ENCODE measurements around the gene SFXN4.
"Not testable (repeated sequence)": the region's sequence is repeated elsewhere in the genome, so short reads cannot be mapped to it uniquely, and the experiment has no call there.

Gene SFXN4

GRCh38 chr10:119149157-119149556, 16.4 kb downstream of the SFXN4 start:
- no peak overlapping the region for H3K9ac ChIP-seq (ENCODE audit: low read depth in 1 of 2, low read length in 2 of 2)
- no peaks in the 10 kb centered on the region for H3K4me1 ChIP-seq (ENCODE audit: control insufficient read depth in 2 of 2, insufficient read depth in 2 of 2, low read length in 2 of 2)
- H3K27ac ChIP-seq (ENCODE audit: low read depth in 2 of 2, low read length in 2 of 2) = no peak overlapping the region
- H3K9me3 ChIP-seq (ENCODE audit: control insufficient read depth in 2 of 2, low read length in 2 of 2) = no peaks in the 10 kb centered on the region
- peaks cover 36 to 37% of the 10 kb centered on the region in 2 donors for H3K36me3 ChIP-seq (ENCODE audit: control insufficient read depth in 2 of 2, insufficient read depth in 2 of 2, low read length in 2 of 2)
- no peak overlapping the region for H3K4me3 ChIP-seq (ENCODE audit: low read length in 2 of 2)
- no peaks in the 10 kb centered on the region for H3K27me3 ChIP-seq (ENCODE audit: control insufficient read depth in 2 of 2, insufficient read depth in 2 of 2, low read length in 2 of 2)

- H3K4me3 ChIP-seq (ENCODE audit: low read length in 2 of 2) = no peak overlapping the region
- no peaks in the 10 kb centered on the region for H3K4me1 ChIP-seq (ENCODE audit: control insufficient read depth in 2 of 2, insufficient read depth in 2 of 2, low read length in 2 of 2)
- no peak overlapping the region for H3K27ac ChIP-seq (ENCODE audit: low read depth in 2 of 2, low read length in 2 of 2)
- H3K9ac ChIP-seq (ENCODE audit: low read depth in 1 of 2, low read length in 2 of 2) = no peak overlapping the region
- no peaks in the 10 kb centered on the region for H3K9me3 ChIP-seq (ENCODE audit: control insufficient read depth in 2 of 2, low read length in 2 of 2)
- peaks cover 20 to 26% of the 10 kb centered on the region in 2 donors for H3K36me3 ChIP-seq (ENCODE audit: control insufficient read depth in 2 of 2, insufficient read depth in 2 of 2, low read length in 2 of 2)
- H3K27me3 ChIP-seq (ENCODE audit: control insufficient read depth in 2 of 2, insufficient read depth in 2 of 2, low read length in 2 of 2) = no peaks in the 10 kb centered on the region
Measured at GRCh38 chr10:119143657-119144056, 21.9 kb downstream of the SFXN4 start.

- Histone ChIP-seq H3K4me1 (ENCODE audit: control insufficient read depth in 2 of 2, insufficient read depth in 2 of 2, low read length in 2 of 2) (no peaks in the 10 kb centered on the region), H3K9ac (ENCODE audit: low read depth in 1 of 2, low read length in 2 of 2) (no peak overlapping the region), H3K27me3 (ENCODE audit: control insufficient read depth in 2 of 2, insufficient read depth in 2 of 2, low read length in 2 of 2) (no peaks in the 10 kb centered on the region), H3K27ac (ENCODE audit: low read depth in 2 of 2, low read length in 2 of 2) (no peak overlapping the region), H3K4me3 (ENCODE audit: low read length in 2 of 2) (no peak overlapping the region), H3K36me3 (ENCODE audit: control insufficient read depth in 2 of 2, insufficient read depth in 2 of 2, low read length in 2 of 2) (peaks cover 10 to 16% of the 10 kb centered on the region in 2 donors), H3K9me3 (ENCODE audit: control insufficient read depth in 2 of 2, low read length in 2 of 2) (no peaks in the 10 kb centered on the region)
Measured at GRCh38 chr10:119140603-119141245, 24.8 kb downstream of the SFXN4 start.

- H3K27me3 ChIP-seq (ENCODE audit: control insufficient read depth in 2 of 2, insufficient read depth in 2 of 2, low read length in 2 of 2) = no peaks in the 10 kb centered on the region
- H3K4me1 ChIP-seq (ENCODE audit: control insufficient read depth in 2 of 2, insufficient read depth in 2 of 2, low read length in 2 of 2) = no peaks in the 10 kb centered on the region
- no peak overlapping the region for H3K4me3 ChIP-seq (ENCODE audit: low read length in 2 of 2)
- no peaks in the 10 kb centered on the region for H3K9me3 ChIP-seq (ENCODE audit: control insufficient read depth in 2 of 2, low read length in 2 of 2)
- peaks cover 10 to 16% of the 10 kb centered on the region in 2 donors for H3K36me3 ChIP-seq (ENCODE audit: control insufficient read depth in 2 of 2, insufficient read depth in 2 of 2, low read length in 2 of 2)
- H3K27ac ChIP-seq (ENCODE audit: low read depth in 2 of 2, low read length in 2 of 2) = no peak overlapping the region
- no peak overlapping the region for H3K9ac ChIP-seq (ENCODE audit: low read depth in 1 of 2, low read length in 2 of 2)
Measured at GRCh38 chr10:119139464-119140067, 25.9 kb downstream of the SFXN4 start.

- Histone ChIP-seq H3K9me3 (ENCODE audit: control insufficient read depth in 2 of 2, low read length in 2 of 2) (no peaks in the 10 kb centered on the region), H3K27me3 (ENCODE audit: control insufficient read depth in 2 of 2, insufficient read depth in 2 of 2, low read length in 2 of 2) (no peaks in the 10 kb centered on the region), H3K4me3 (ENCODE audit: low read length in 2 of 2) (no peak overlapping the region), H3K27ac (ENCODE audit: low read depth in 2 of 2, low read length in 2 of 2) (no peak overlapping the region), H3K4me1 (ENCODE audit: control insufficient read depth in 2 of 2, insufficient read depth in 2 of 2, low read length in 2 of 2) (no peaks in the 10 kb centered on the region), H3K9ac (ENCODE audit: low read depth in 1 of 2, low read length in 2 of 2) (no peak overlapping the region), H3K36me3 (ENCODE audit: control insufficient read depth in 2 of 2, insufficient read depth in 2 of 2, low read length in 2 of 2) (peaks cover 11 to 16% of the 10 kb centered on the region in 2 donors)
Measured at GRCh38 chr10:119138346-119139306, 26.9 kb downstream of the SFXN4 start.

- H3K36me3 ChIP-seq (ENCODE audit: control insufficient read depth in 2 of 2, insufficient read depth in 2 of 2, low read length in 2 of 2) = peaks cover 13 to 20% of the 10 kb centered on the region in 2 donors
- H3K9me3 ChIP-seq (ENCODE audit: control insufficient read depth in 2 of 2, low read length in 2 of 2); H3K9ac ChIP-seq (ENCODE audit: low read depth in 1 of 2, low read length in 2 of 2); H3K27ac ChIP-seq (ENCODE audit: low read depth in 2 of 2, low read length in 2 of 2); H3K4me1 ChIP-seq (ENCODE audit: control insufficient read depth in 2 of 2, insufficient read depth in 2 of 2, low read length in 2 of 2); H3K27me3 ChIP-seq (ENCODE audit: control insufficient read depth in 2 of 2, insufficient read depth in 2 of 2, low read length in 2 of 2); H3K4me3 ChIP-seq (ENCODE audit: low read length in 2 of 2): not testable (repeated sequence)
Measured at GRCh38 chr10:119137878-119138277, 27.6 kb downstream of the SFXN4 start.

- Histone ChIP-seq H3K4me3 (ENCODE audit: low read length in 2 of 2) (no peak overlapping the region), H3K36me3 (ENCODE audit: control insufficient read depth in 2 of 2, insufficient read depth in 2 of 2, low read length in 2 of 2) (peaks cover 17 to 20% of the 10 kb centered on the region in 2 donors), H3K4me1 (ENCODE audit: control insufficient read depth in 2 of 2, insufficient read depth in 2 of 2, low read length in 2 of 2) (no peaks in the 10 kb centered on the region), H3K27ac (ENCODE audit: low read depth in 2 of 2, low read length in 2 of 2) (no peak overlapping the region), H3K9ac (ENCODE audit: low read depth in 1 of 2, low read length in 2 of 2) (no peak overlapping the region), H3K9me3 (ENCODE audit: control insufficient read depth in 2 of 2, low read length in 2 of 2) (no peaks in the 10 kb centered on the region), H3K27me3 (ENCODE audit: control insufficient read depth in 2 of 2, insufficient read depth in 2 of 2, low read length in 2 of 2) (no peaks in the 10 kb centered on the region)
Measured at GRCh38 chr10:119136084-119136483, 29.4 kb downstream of the SFXN4 start.

GRCh38 chr10:119135513-119135881, 30.0 kb downstream of the SFXN4 start:
- no peak overlapping the region for H3K27ac ChIP-seq (ENCODE audit: low read depth in 2 of 2, low read length in 2 of 2)

GRCh38 chr10:119133949-119134348, 31.6 kb downstream of the SFXN4 start:
- Histone ChIP-seq H3K9ac (ENCODE audit: low read depth in 1 of 2, low read length in 2 of 2) (no peak overlapping the region), H3K4me3 (ENCODE audit: low read length in 2 of 2) (no peak overlapping the region), H3K27me3 (ENCODE audit: control insufficient read depth in 2 of 2, insufficient read depth in 2 of 2, low read length in 2 of 2) (no peaks in the 10 kb centered on the region), H3K27ac (ENCODE audit: low read depth in 2 of 2, low read length in 2 of 2) (no peak overlapping the region), H3K9me3 (ENCODE audit: control insufficient read depth in 2 of 2, low read length in 2 of 2) (no peaks in the 10 kb centered on the region), H3K36me3 (ENCODE audit: control insufficient read depth in 2 of 2, insufficient read depth in 2 of 2, low read length in 2 of 2) (peaks cover 16 to 28% of the 10 kb centered on the region in 2 donors), H3K4me1 (ENCODE audit: control insufficient read depth in 2 of 2, insufficient read depth in 2 of 2, low read length in 2 of 2) (no peaks in the 10 kb centered on the region)

More at GRCh38 chr10:119135513-119135881, 30.0 kb downstream of the SFXN4 start:
- Histone ChIP-seq H3K9ac (ENCODE audit: low read depth in 1 of 2, low read length in 2 of 2) (no peak overlapping the region), H3K4me1 (ENCODE audit: control insufficient read depth in 2 of 2, insufficient read depth in 2 of 2, low read length in 2 of 2) (no peaks in the 10 kb centered on the region), H3K4me3 (ENCODE audit: low read length in 2 of 2) (no peak overlapping the region), H3K9me3 (ENCODE audit: control insufficient read depth in 2 of 2, low read length in 2 of 2) (no peaks in the 10 kb centered on the region), H3K36me3 (ENCODE audit: control insufficient read depth in 2 of 2, insufficient read depth in 2 of 2, low read length in 2 of 2) (peaks cover 11 to 18% of the 10 kb centered on the region in 2 donors), H3K27me3 (ENCODE audit: control insufficient read depth in 2 of 2, insufficient read depth in 2 of 2, low read length in 2 of 2) (no peaks in the 10 kb centered on the region)
